ENCODE measurements around the gene TTI1.

Gene TTI1

GRCh38 chr20:37958856-37959520, 74.3 kb downstream of the TTI1 start:
- DNase-seq: no peak

- DNase-seq: peak; percentile 86
These were observed 77.1 kb downstream of the TTI1 start for GRCh38 chr20:37956107-37956585.

DNA sequence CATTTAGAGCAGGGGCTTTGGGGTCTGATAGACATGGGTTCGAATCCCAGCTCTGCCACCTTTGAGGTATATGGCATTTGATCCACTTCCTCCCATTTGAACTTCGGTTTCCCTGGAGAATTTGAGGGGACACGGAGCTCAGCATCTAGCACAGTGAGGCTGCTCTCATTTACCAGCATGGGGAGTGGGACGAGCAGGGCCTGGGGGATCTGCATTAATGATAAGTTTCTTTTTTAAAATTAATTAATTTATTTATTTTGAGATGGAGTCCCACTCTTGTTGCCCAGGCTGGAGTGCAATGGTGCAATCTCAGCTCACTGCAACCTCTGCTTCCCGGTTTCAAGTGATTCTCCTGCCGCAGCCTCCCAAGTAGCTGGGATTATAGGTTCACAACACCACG, 77.7 kb downstream of the TTI1 start:
- DNase-seq: no peak

- no peak for DNase-seq
These were observed 78.6 kb downstream of the TTI1 start for GRCh38 chr20:37954626-37955025.

- no peak for DNase-seq
These were observed 79.1 kb downstream of the TTI1 start for GRCh38 chr20:37954190-37954589.

GRCh38 chr20:37948956-37949355, 84.3 kb downstream of the TTI1 start:
- DNase-seq: no peak

DNA sequence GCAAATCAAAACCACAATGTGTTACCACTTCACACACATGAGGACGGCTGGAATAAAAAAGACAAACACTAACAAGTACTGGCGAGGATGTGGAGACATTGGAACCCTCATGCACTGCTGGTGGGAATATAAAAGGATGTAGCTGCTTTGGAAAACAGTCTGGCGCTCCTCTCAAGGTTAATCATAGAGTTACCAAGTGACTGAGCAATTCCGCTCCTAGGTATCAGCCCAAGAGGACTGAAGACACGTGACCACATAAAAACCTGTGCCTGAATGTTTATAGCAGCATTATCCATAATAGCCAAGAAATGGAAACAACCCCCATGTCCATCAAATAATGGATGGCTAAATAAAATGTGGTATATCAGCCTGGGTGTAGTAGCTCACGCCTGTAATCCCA, 85.3 kb downstream of the TTI1 start:
- no peak for DNase-seq

DNA sequence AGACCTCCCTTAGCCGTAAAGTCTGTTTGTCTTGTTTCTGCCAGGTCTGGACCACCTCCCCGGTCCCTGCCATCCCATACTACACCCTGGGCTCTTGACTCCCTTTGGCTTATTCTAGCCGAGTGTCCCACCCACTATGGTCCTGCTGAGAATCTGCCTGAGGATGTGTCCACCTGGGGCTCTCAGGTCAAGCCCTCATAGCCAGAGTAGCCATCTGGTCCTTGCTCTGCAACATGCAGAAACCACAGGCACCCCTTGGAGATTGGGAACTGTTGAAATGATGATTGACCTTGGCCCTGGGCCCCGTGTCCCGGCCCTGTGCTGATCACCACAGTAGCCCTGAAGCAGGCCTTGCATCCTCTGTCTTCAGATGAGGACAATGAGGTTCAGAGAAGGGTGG, 86.3 kb downstream of the TTI1 start:
- no peak for DNase-seq

- DNase-seq: no peak
These were observed 88.1 kb downstream of the TTI1 start for GRCh38 chr20:37945091-37945547.

GRCh38 chr20:37944456-37944981, 88.7 kb downstream of the TTI1 start:
- DNase-seq: no peak

DNA sequence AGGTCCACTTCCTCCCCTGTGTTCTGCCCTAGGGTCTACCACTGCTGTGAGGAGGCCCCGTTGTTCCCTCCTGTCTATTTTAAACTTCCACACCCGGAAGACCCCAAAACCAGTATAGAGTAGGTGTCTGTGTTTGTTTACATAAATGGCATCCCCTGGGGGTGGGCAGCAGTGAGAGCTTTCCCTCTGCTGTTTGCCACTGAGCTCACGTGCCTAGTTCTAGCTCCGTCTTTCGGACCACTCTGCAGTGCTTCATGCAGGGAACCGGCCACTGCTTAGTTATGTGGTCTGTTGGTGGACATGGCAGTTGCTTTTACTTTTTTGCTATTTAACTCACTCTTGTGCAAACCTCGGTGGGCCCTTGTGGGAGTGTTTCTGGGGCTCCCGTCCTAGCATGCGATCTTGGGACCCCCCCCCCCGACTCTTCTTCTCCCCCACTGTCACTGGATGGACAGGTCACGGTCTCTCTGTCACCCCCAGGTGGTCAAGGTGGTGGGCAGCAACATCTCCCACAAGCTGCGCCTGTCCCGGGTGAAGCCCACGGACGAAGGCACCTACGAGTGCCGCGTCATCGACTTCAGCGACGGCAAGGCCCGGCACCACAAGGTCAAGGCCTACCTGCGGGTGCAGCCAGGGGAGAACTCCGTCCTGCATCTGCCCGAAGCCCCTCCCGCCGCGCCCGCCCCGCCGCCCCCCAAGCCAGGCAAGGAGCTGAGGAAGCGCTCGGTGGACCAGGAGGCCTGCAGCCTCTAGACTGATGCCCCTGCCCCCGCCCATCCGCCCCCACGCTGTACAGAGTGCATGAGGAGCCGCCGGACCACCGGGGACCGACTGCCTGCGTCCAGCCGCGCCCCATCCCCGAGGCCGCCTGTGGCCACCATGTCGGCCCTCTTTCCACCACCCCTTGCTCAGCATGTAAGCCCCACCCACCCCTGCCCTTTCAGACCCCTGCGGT, 89.5 kb downstream of the TTI1 start:
- DNase-seq: no peak

- no peak for DNase-seq
These were observed 90.2 kb downstream of the TTI1 start for GRCh38 chr20:37943033-37943432.

DNA sequence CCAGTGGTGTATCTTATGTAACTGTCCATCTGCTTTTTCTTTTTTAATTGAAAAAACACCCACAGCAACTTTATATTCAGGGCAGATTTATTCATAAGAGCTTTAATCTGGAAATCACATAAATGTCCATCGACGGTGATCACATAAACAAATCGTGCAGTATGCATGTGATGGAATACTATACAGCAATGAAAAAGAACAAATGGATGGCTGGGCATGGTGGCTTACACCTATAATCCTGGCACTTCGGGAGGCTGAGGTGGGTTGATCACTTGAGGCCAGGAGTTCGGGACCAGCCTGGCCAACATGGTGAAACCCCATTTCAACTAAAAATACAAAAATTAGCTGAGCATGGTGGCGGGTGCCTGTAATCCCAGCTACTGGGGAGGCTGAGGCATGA, 91.3 kb downstream of the TTI1 start:
- no peak for DNase-seq

GRCh38 chr20:37941332-37941731, 91.9 kb downstream of the TTI1 start:
- DNase-seq: no peak

DNA sequence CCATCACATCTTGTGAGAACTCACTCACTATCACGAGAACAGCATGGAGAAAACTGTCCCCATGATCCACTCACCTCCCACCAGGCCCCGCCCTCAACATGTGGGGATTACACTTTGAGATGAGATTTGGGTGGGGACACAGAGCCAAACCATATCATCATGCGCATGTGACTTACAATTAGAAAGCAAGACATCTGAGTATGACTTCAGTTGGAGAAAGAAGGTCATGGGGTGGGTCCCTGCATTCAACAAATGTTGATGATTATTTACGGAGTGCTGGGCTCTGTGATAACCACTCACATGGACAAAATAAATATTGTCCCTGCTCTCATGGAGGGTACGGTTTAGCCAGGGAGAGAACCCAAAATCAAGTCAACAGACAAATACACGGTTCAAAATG, 92.4 kb downstream of the TTI1 start:
- no peak for DNase-seq

DNA sequence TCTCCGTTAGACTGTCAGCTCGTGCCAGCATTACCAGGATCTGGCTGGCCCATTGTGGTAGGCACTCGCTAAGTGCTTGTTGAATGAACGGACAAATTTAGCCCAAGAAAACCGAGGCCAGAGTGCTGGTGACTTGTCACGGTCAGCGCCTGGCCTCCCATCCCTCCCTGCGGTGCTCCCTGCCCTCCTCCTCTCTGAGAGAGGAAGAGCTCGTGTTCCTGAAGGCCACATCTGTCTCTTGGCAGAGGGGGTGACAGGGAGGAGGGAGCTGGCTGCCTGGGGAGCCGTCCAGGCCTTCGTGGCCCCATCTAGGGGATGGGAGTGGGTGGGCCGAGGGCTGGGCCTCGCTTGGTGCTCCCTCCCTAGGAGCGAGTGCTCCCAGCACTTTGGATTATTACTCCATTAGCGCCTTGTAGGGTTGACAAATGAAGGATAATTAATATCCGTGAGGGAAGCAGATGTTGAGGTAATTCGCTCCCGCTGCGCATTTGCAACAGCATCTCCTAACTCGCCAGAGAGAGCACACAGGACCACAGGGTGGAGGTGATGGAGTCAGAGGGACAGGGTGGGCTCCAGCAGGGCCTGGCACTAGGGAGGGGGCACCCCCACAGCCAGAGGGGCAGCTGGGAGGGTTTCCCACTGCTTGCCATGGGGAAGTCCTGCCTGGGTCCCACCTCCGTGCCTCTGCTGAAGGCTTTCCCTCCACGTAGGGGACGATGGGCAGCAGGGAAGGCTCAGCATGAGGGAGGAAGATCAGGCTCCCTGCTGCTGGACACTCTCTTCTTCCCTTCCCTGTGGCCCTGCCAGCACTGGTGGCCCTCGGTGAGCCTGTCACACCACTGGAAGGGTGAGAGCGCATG, 93.3 kb downstream of the TTI1 start:
- no peak for DNase-seq

DNA sequence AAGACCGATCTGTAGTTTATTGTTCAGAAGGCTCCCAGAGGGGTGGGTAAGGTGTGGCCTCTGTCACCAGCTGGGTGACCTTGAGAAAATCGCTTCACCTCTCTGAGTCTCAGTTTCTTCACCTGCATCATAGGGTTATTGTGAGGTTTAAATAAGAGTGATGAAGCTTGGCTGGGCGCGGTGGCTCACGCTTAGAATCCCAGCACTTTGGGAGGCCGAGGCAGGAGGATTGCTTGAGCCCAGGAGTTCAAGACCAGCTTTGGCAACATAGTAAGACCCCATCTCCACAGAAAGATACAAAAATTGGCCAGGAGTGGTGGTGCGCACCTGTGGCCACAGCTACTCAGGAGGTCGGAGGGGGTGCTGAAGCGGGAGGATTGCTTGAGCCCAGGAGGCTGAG, 94.3 kb downstream of the TTI1 start:
- DNase-seq: no peak

- no peak for DNase-seq
These were observed 95.0 kb downstream of the TTI1 start for GRCh38 chr20:37938181-37938750.

DNA sequence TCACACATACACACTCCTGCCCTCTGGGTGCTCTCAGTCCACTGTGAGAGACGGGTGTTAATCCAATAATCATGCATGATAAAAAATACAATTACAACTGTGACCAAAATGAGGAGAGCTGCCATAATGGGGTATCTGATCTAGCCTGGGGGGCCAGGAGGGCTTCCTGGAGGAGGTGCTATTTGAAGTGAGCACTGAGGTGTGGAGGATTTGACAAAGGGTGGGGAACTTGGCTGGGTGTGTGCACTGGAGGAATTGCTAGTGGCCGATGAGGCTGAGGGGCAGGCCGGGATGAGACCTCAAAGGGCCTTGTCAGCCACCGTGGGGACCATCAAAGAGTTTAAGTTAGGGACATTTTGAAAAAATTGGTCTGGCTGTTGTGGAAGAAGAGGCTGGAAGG, 95.6 kb downstream of the TTI1 start:
- DNase-seq: no peak

DNA sequence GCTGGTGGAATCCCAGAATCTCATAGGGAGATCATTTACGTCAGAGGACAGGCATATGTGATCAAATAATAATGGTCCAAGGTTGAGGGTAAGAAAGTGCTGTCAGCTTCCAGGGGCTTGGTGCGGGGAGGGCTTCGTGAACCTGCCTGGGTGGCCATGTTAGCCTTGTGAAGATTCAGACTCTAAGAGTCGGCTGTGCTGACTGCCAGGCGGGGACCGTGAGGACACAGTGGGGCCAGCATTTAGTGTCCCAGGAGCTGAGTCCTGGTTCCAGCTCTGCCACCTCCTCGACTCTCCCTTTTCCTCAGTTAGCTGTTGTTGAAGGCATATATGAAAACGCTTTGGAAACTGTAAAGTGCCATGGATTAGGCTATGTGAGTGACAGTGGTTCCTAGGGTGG, 96.8 kb downstream of the TTI1 start:
- DNase-seq: no peak

DNA sequence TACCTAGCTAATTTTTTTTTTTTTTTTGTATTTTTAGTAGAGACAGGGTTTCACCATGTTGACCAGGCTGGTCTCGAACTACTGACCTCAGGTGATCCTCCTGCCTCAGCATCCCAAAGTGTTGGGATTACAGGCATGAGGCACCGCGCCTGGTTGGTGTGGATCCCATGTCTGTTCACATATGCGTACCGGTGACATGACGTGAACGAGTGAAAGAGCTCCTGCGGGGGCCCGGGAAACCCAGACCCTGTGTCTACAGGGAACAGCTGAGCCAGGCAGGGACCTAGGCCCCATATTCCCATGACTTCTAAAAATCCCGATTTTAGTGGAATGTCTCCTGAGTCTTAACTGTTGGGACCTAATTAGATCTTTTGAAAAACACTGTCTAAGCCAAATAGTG, 97.2 kb downstream of the TTI1 start:
- DNase-seq: no peak

- no peak for DNase-seq
These were observed 97.8 kb downstream of the TTI1 start for GRCh38 chr20:37935435-37935834.
